Measurements from ENCODE around the gene PIK3CB.
"Not testable (repeated sequence)": the region's sequence is repeated elsewhere in the genome, so short reads cannot be mapped to it uniquely, and the experiment has no call there.

Gene PIK3CB

GRCh38 chr3:138802223-138802622, 32.5 kb downstream of the PIK3CB start:
- not testable (repeated sequence) for DNase-seq

- no peak for DNase-seq
These were observed 32.9 kb downstream of the PIK3CB start for GRCh38 chr3:138801792-138802191.

- no peak for DNase-seq
These were observed 34.5 kb downstream of the PIK3CB start for GRCh38 chr3:138800248-138800647.

GRCh38 chr3:138799822-138800221, 34.9 kb downstream of the PIK3CB start:
- DNase-seq: no peak

- no peak for DNase-seq
These were observed 37.2 kb downstream of the PIK3CB start for GRCh38 chr3:138797508-138798038.

GRCh38 chr3:138796761-138797160, 38.0 kb downstream of the PIK3CB start:
- DNase-seq: no peak

- no peak for DNase-seq
These were observed 47.9 kb downstream of the PIK3CB start for GRCh38 chr3:138786788-138787271.

GRCh38 chr3:138785951-138786350, 48.8 kb downstream of the PIK3CB start:
- DNase-seq: no peak

- not testable (repeated sequence) for DNase-seq
These were observed 49.3 kb downstream of the PIK3CB start for GRCh38 chr3:138785362-138785857.

GRCh38 chr3:138782755-138783154, 52.0 kb downstream of the PIK3CB start:
- DNase-seq: no peak

- DNase-seq: no peak
These were observed 53.7 kb downstream of the PIK3CB start for GRCh38 chr3:138781012-138781470.

GRCh38 chr3:138778643-138779042, 56.1 kb downstream of the PIK3CB start:
- no peak for DNase-seq

GRCh38 chr3:138776961-138777360, 57.8 kb downstream of the PIK3CB start:
- no peak for DNase-seq

- DNase-seq: no peak
These were observed 59.5 kb downstream of the PIK3CB start for GRCh38 chr3:138775254-138775595.

GRCh38 chr3:138774529-138775253, 60.0 kb downstream of the PIK3CB start:
- peak; percentile 97 to 98 for DNase-seq

- DNase-seq: no peak
These were observed 63.1 kb downstream of the PIK3CB start for GRCh38 chr3:138771585-138771984.

- no peak for DNase-seq
These were observed 65.1 kb downstream of the PIK3CB start for GRCh38 chr3:138769616-138770015.

- no peak for DNase-seq
These were observed 65.8 kb downstream of the PIK3CB start for GRCh38 chr3:138768946-138769345.

- no peak for DNase-seq
These were observed 66.6 kb downstream of the PIK3CB start for GRCh38 chr3:138768125-138768524.

GRCh38 chr3:138767498-138768104, 67.1 kb downstream of the PIK3CB start:
- DNase-seq: no peak

GRCh38 chr3:138761002-138761401, 73.7 kb downstream of the PIK3CB start:
- DNase-seq: no peak

- DNase-seq: peak in 1 of 2 experiments; percentile 18
These were observed 86.5 kb downstream of the PIK3CB start for GRCh38 chr3:138748190-138748589.

GRCh38 chr3:138747225-138747624, 87.5 kb downstream of the PIK3CB start:
- DNase-seq: peak in 1 of 2 experiments; percentile 44

GRCh38 chr3:138740072-138740471, 94.7 kb downstream of the PIK3CB start:
- DNase-seq: no peak
